NOMO-1 treated with dmso at 0.1 percent for 144 hours (cell line): Measurements from ENCODE around the gene PTPRC.

Experiments
- DNase-seq: peaks from one replicate; lab custom pipeline; 2025; ENCODE audit not compliant: unreplicated experiment; lab: John Stamatoyannopoulos, UW

PTPRC gene

GRCh38 chr1:198806861-198807260 lies 168.0 kb downstream of the PTPRC start:
- DNase-seq, result no peak
